GM12892 (cell line): ENCODE results near the gene OSBPL3.

Experiments
- POLR2A ChIP-seq: IDR thresholded peaks from 2 replicates; pipeline ENCODE4 v1.6.1; 2011; ENCODE audit warnings: low read depth, low read length, control low read depth
- POLR2AphosphoS5 ChIP-seq: IDR thresholded peaks from 2 replicates; pipeline ENCODE4 v1.6.1; 2011; ENCODE audit warnings: low read depth, low read length, control low read depth
- TAF1 ChIP-seq: IDR thresholded peaks from 2 replicates; pipeline ENCODE4 v1.6.1; 2011; ENCODE audit warnings: low read depth, mild to moderate bottlenecking, control low read depth, low read length, borderline replicate concordance

DNA sequence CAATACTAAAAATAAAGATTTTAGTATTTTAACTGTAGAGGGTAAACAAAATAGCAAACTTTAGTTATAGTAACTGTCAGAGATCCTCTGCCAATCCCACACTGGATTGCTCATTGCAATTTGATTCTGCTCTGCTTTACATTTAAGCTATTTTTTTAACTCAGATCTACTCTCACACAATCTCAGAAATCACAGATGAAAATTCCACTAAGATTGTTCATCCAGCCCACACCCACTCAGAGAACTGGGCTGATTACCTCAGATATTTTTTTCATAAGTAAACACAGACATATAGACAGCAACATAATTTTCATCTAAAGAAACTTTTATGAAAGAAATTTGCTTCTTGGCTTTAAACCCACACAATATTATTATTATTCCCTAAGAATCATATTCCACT lies 7.0 kb downstream of the OSBPL3 start:
- TF ChIP-seq POLR2AphosphoS5 (no peak), POLR2A (no peak), TAF1 (no peak)
